ENCODE results near the gene ARMC7.

GRCh38 chr17:75152922-75153779, 43.4 kb downstream of the ARMC7 start:
- TF ChIP-seq CTCF (IDR thresholded peaks at IDR 0.05) (no peak), EP300 (IDR thresholded peaks at IDR 0.05) (no peak), POLR2A (IDR thresholded peaks at IDR 0.05) (no peak)
